HepG2 (cell line): ENCODE results near the gene ZNF626.
"Not testable (repeated sequence)": the region's sequence is repeated elsewhere in the genome, so short reads cannot be mapped to it uniquely, and the experiment has no call there.

Source experiments
- JUNB ChIP-seq: sonication (generic); formaldehyde crosslinking; IDR thresholded peaks from 2 replicates; pipeline ENCODE4 v1.8.0; 2022; ENCODE audit warnings: missing genetic modification reagents, mild to moderate bottlenecking, borderline replicate concordance
- MEIS2 ChIP-seq: sonication (generic); formaldehyde crosslinking; IDR thresholded peaks from 2 replicates; pipeline ENCODE4 v1.9.0; 2021; ENCODE audit warnings: mild to moderate bottlenecking, missing genetic modification reagents
- POLR2A ChIP-seq, 2 experiments: IDR thresholded peaks; 2 replicates each; pipeline ENCODE4 v1.6.1; 2011; ENCODE audit warnings: low read depth in 2 of 2, low read length in 2 of 2, mild to moderate bottlenecking in 1 of 2, moderate library complexity in 1 of 2; ENCODE audit not compliant: insufficient read depth in 1 of 2
- REST ChIP-seq, 2 experiments: IDR thresholded peaks; 2 replicates each; pipeline ENCODE4 v1.6.1; 2011 to 2012; ENCODE audit warnings: low read length in 2 of 2, borderline replicate concordance in 1 of 2, low read depth in 1 of 2, mild to moderate bottlenecking in 1 of 2, moderate library complexity in 1 of 2
- SMAD1 ChIP-seq: sonication (generic); formaldehyde crosslinking; IDR thresholded peaks from 2 replicates; pipeline ENCODE4 v1.4.0; 2020; ENCODE audit warnings: missing genetic modification reagents, low read depth, mild to moderate bottlenecking, borderline replicate concordance
- TARDBP ChIP-seq: sonication (generic); formaldehyde crosslinking; IDR thresholded peaks from 2 replicates; pipeline ENCODE4 v1.8.0; 2022; ENCODE audit warnings: mild to moderate bottlenecking, missing genetic modification reagents
- YY1 ChIP-seq: IDR thresholded peaks from 2 replicates; pipeline ENCODE4 v1.6.1; 2011; ENCODE audit warnings: low read length, low read depth, moderate library complexity, mild to moderate bottlenecking; ENCODE audit not compliant: insufficient read depth, insufficient replicate concordance
- ZNF274 ChIP-seq: sonication (generic); formaldehyde crosslinking; IDR thresholded peaks from 2 replicates; pipeline ENCODE4 v1.5.1; 2020; ENCODE audit warnings: mild to moderate bottlenecking, missing genetic modification reagents
- ZNF576 ChIP-seq: sonication (generic); formaldehyde crosslinking; IDR thresholded peaks from 2 replicates; pipeline ENCODE4 v1.4.0; 2020; ENCODE audit warnings: mild to moderate bottlenecking, missing genetic modification reagents
- ZSCAN20 ChIP-seq: sonication (generic); formaldehyde crosslinking; IDR thresholded peaks from 2 replicates; pipeline ENCODE4 v1.4.0; 2020; ENCODE audit warnings: missing genetic modification reagents, mild to moderate bottlenecking, borderline replicate concordance
- TF ChIP-seq, protein P1 (sequence below): sonication (generic); formaldehyde crosslinking; IDR thresholded peaks from 2 replicates; pipeline ENCODE4 v1.8.1; 2023; ENCODE audit warnings: missing genetic modification reagents, inconsistent platforms, borderline replicate concordance
- TF ChIP-seq, protein P2 (sequence below): IDR thresholded peaks from 2 replicates; pipeline ENCODE4 v1.6.1; 2016

DNA sequence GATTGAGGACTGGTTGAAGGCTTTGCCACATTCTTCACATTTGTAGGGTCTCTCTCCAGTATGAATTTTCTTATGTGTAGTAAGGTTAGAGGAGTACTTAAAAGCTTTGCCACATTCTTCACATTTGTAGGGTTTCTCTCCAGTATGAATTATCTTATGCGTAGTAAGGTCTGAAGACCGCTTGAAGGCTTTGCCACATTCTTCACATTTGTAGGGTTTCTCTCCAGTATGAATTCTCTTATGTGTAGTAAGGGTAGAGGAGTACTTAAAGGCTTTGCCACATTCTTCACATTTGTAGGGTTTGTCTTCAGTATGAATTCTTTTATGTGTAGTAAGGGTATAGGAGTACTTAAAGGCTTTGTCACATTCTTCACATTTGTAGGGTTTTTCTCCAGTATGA is 36.8 kb downstream of the ZNF626 start:
- TF ChIP-seq SMAD1; REST (IDR thresholded peaks at IDR 0.05; ENCODE audit: borderline replicate concordance in 1 of 2, low read depth in 1 of 2, low read length in 2 of 2); YY1; MEIS2 (CRISPR knock-in tag); ZNF274 (CRISPR knock-in tag); TARDBP; POLR2A (IDR thresholded peaks at IDR 0.05; ENCODE audit: insufficient read depth in 1 of 2, low read depth in 2 of 2, low read length in 2 of 2); JUNB; ZNF576; ZSCAN20: not testable (repeated sequence)
- TF ChIP-seq, protein P1, sequence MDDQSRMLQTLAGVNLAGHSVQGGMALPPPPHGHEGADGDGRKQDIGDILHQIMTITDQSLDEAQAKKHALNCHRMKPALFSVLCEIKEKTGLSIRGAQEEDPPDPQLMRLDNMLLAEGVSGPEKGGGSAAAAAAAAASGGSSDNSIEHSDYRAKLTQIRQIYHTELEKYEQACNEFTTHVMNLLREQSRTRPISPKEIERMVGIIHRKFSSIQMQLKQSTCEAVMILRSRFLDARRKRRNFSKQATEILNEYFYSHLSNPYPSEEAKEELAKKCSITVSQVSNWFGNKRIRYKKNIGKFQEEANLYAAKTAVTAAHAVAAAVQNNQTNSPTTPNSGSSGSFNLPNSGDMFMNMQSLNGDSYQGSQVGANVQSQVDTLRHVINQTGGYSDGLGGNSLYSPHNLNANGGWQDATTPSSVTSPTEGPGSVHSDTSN = not testable (repeated sequence)
- TF ChIP-seq, protein P2, sequence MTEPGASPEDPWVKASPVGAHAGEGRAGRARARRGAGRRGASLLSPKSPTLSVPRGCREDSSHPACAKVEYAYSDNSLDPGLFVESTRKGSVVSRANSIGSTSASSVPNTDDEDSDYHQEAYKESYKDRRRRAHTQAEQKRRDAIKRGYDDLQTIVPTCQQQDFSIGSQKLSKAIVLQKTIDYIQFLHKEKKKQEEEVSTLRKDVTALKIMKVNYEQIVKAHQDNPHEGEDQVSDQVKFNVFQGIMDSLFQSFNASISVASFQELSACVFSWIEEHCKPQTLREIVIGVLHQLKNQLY = not testable (repeated sequence)
